Gastroesophageal sphincter (tissue), 4 donors: ENCODE measurements around the gene ZRANB3. TPM values are rescaled to one million over a fixed set of nuclear protein-coding genes. Genes with fewer than 3 reads are reported as not detected.

Source experiments
- ATAC-seq: fragments of 150-250 bp; one replicate; pipeline ENCODE4 v1.9.1; 2016; ENCODE audit warnings: mild to moderate bottlenecking, moderate library complexity
- H3K27ac ChIP-seq, 4 donors: fragments of 200-600 bp; sonication (generic) in 3 of 4; 1 replicate in 3 of 4; 2 replicates in 1 of 4; pipeline ENCODE4 v1.5.1; 2016 to 2019
- H3K27me3 ChIP-seq: fragments of 200-600 bp; sonication (generic); one replicate; pipeline ENCODE4 v1.5.1; 2019
- H3K36me3 ChIP-seq, 2 donors: fragments of 200-600 bp; sonication (generic); one replicate each; pipeline ENCODE4 v1.5.1; 2019; ENCODE audit warnings: control low read depth in 1 of 2
- H3K4me1 ChIP-seq, 3 donors: fragments of 200-600 bp; sonication (generic); 1 replicate in 2 of 3; 2 replicates in 1 of 3; pipeline ENCODE4 v1.5.1; 2016 to 2019; ENCODE audit warnings: control low read depth in 2 of 3
- H3K4me3 ChIP-seq, 2 donors: fragments of 200-600 bp; sonication (generic); one replicate each; pipeline ENCODE4 v1.5.1; 2019; ENCODE audit warnings: mild to moderate bottlenecking in 1 of 2, moderate library complexity in 1 of 2
- H3K9me3 ChIP-seq, 3 donors: fragments of 200-600 bp; sonication (generic); one replicate each; pipeline ENCODE4 v1.5.1; 2017 to 2019; ENCODE audit warnings: control low read depth in 2 of 3
- CTCF ChIP-seq, 4 experiments: fragments of 200-600 bp in 2 of 4; fragments of 450-650 bp in 2 of 4; sonication (generic) in 1 of 4; IDR thresholded peaks; one replicate each; pipeline ENCODE4 v1.5.1; 2017 to 2019; ENCODE audit warnings: antibody characterized with exemption in 4 of 4, mild to moderate bottlenecking in 2 of 4, moderate library complexity in 2 of 4
- EP300 ChIP-seq: sonication (generic); formaldehyde crosslinking; IDR thresholded peaks from one replicate; pipeline ENCODE4 v1.6.1; 2017; ENCODE audit warnings: antibody characterized with exemption, mild to moderate bottlenecking
- POLR2A ChIP-seq, 2 donors: fragments of 450-650 bp; IDR thresholded peaks; one replicate each; pipeline ENCODE4 v1.6.1; 2017; ENCODE audit warnings: antibody characterized with exemption in 2 of 2, mild to moderate bottlenecking in 2 of 2, moderate library complexity in 1 of 2
- POLR2AphosphoS5 ChIP-seq: sonication (generic); formaldehyde crosslinking; IDR thresholded peaks from one replicate; pipeline ENCODE4 v1.6.1; 2017; ENCODE audit warnings: antibody characterized with exemption
- WGBS, 2 donors: methylation state at CpG; one replicate each; pipeline ENCODE4 v1.1.5; 2018; ENCODE audit warnings: low coverage in 1 of 2; 5-methylcytosine and 5-hydroxymethylcytosine counted together
- total RNA-seq, 4 donors: library from RNA; depleted of rRNA; stranded (reverse); fragments of >200 nt; gene quantifications; one replicate each; pipeline ENCODE4 v1.1.0, GENCODE V29; 2016

ZRANB3 gene
- total RNA-seq, 4 donors from 2014 or later = 1.4 to 4.6 (median 2.4) TPM

GRCh38 chr2:135255208-135255607, 275.8 kb downstream of the ZRANB3 start:
- TF ChIP-seq POLR2A (IDR thresholded peaks at IDR 0.05) = no peak
- no peak for TF ChIP-seq CTCF (IDR thresholded peaks at IDR 0.05)
- TF ChIP-seq EP300 = no peak
- no peak for TF ChIP-seq POLR2AphosphoS5
- Histone ChIP-seq H3K27ac (no peak overlapping the region), H3K36me3 (peaks cover 0 to 16% of the 10 kb centered on the region in 2 donors), H3K27me3 (no peaks in the 10 kb centered on the region), H3K9me3 (peaks cover 0 to 13% (median 0%) of the 10 kb centered on the region in 3 donors), H3K4me3 (no peak overlapping the region), H3K4me1 (no peaks in the 10 kb centered on the region)
- 88% methylated on average over 1 of the region's 1 CpG; no CpG with 5 or more reads in 1 of the 2 donors for WGBS, 2 donors
- ATAC-seq = no peak

GRCh38 chr2:135252805-135253458, 278.1 kb downstream of the ZRANB3 start:
- Histone ChIP-seq H3K9me3 (peaks cover 0 to 22% (median 0%) of the 10 kb centered on the region in 3 donors), H3K36me3 (peaks cover 0 to 21% of the 10 kb centered on the region in 2 donors), H3K4me1 (no peaks in the 10 kb centered on the region), H3K27me3 (no peaks in the 10 kb centered on the region), H3K27ac (no peak overlapping the region), H3K4me3 (no peak overlapping the region)
- TF ChIP-seq EP300 (no peak), POLR2A (IDR thresholded peaks at IDR 0.05) (no peak), POLR2AphosphoS5 (no peak), CTCF (IDR thresholded peaks at IDR 0.05) (no peak)
- ATAC-seq = no peak
- 80% methylated on average over 1 of the region's 2 CpGs; no CpG with 5 or more reads in 1 of the 2 donors for WGBS, 2 donors

- H3K9me3 ChIP-seq = peaks cover 0 to 22% (median 0%) of the 10 kb centered on the region in 3 donors
- no peak for ATAC-seq
- H3K4me1 ChIP-seq = no peaks in the 10 kb centered on the region
- no peak overlapping the region for H3K27ac ChIP-seq
- no peak overlapping the region for H3K4me3 ChIP-seq
- WGBS, 2 donors = 93 to 98% methylated on average over 2 to 4 of the region's 5 CpGs
- H3K36me3 ChIP-seq = peaks cover 0 to 21% of the 10 kb centered on the region in 2 donors
- no peaks in the 10 kb centered on the region for H3K27me3 ChIP-seq
- TF ChIP-seq CTCF (IDR thresholded peaks at IDR 0.05) (no peak), EP300 (no peak), POLR2A (IDR thresholded peaks at IDR 0.05) (no peak), POLR2AphosphoS5 (no peak)
These were observed 282.4 kb downstream of the ZRANB3 start for GRCh38 chr2:135248611-135249010.

GRCh38 chr2:135246711-135247270, 284.2 kb downstream of the ZRANB3 start:
- ATAC-seq = no peak
- Histone ChIP-seq H3K9me3 (peaks cover 0 to 22% (median 0%) of the 10 kb centered on the region in 3 donors), H3K4me3 (no peak overlapping the region), H3K27ac (no peak overlapping the region), H3K36me3 (peaks cover 0 to 18% of the 10 kb centered on the region in 2 donors), H3K4me1 (no peaks in the 10 kb centered on the region), H3K27me3 (no peaks in the 10 kb centered on the region)
- TF ChIP-seq CTCF (IDR thresholded peaks at IDR 0.05) (no peak), POLR2A (IDR thresholded peaks at IDR 0.05) (no peak), POLR2AphosphoS5 (no peak), EP300 (no peak)
- 30 to 58% methylated on average over 2 of the region's 2 CpGs for WGBS, 2 donors

- TF ChIP-seq POLR2A (IDR thresholded peaks at IDR 0.05) (no peak), CTCF (IDR thresholded peaks at IDR 0.05) (no peak), POLR2AphosphoS5 (no peak), EP300 (no peak)
These were observed 285.9 kb downstream of the ZRANB3 start for GRCh38 chr2:135245071-135245470.

More at GRCh38 chr2:135245071-135245470, 285.9 kb downstream of the ZRANB3 start:
- ATAC-seq = no peak
- Histone ChIP-seq H3K9me3 (peaks cover 0 to 7% (median 0%) of the 10 kb centered on the region in 3 donors), H3K36me3 (peaks cover 0 to 3% of the 10 kb centered on the region in 2 donors), H3K27me3 (no peaks in the 10 kb centered on the region), H3K4me3 (no peak overlapping the region), H3K4me1 (no peaks in the 10 kb centered on the region), H3K27ac (no peak overlapping the region)
